NCI-H1417 treated with DMSO at 0.1 percent for 48 hours (cell line): Measurements from ENCODE around the gene TULP4.
"Not testable (repeated sequence)": the region's sequence is repeated elsewhere in the genome, so short reads cannot be mapped to it uniquely, and the experiment has no call there.

Source experiments
- DNase-seq: peaks from one replicate; lab custom pipeline; 2025; lab: John Stamatoyannopoulos, UW

Gene TULP4

DNA sequence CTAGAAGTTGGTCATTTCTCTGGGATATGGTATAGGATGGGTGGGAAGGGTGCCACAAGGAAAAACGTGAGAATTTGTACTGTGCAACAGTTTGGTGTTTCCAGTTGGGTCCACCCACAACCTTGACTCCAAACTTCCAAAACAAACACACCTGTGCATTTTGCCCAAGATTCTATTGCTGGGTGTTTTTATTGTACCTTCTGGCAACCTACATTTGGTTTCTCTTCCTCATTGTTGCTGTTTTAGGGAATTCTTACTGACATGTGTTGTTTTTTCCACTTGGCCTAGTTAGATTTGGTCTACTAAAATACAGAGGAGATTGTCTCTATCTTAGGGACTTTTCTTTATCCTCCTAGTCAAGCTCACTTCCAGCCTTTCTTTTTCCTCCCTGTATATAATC is 16.7 kb downstream of the TULP4 start:
- no peak for DNase-seq

DNA sequence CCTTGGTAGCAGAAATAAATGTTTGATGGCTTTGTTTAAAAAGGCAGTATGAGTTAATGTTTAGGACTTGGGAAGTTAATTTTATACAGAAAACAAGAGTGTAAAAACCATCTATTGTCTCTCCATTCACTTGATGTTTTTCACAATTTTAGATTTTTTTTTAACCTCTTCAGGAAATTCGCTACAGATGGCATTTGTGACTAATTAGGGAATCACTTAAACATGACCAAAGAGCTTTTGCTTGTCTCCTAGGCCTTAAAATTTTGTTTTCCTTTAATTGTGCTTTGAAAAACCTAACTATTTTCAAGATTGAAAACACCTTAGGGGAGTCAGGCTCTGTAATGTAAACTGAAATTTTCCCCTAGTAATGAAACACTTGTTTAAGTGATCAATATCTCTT is 17.3 kb downstream of the TULP4 start:
- no peak for DNase-seq

DNA sequence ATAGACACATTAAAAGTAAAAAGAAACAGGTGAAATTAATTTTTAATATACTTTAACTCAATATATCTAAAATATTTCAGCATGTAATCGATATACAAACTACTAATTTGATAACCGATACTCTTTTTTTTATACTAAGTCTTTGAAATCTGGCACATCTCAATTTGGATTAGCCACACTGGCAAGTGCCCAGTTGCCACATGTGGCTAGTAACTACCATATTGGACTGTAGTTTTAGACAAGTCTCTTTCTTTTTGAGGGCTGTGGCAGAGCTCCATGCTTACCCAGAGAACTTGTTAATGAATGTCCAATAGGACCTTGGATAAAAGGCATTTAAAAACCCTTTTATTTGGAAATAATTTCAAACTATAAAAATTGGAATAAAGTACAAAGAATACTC is 17.8 kb downstream of the TULP4 start:
- DNase-seq = no peak

DNA sequence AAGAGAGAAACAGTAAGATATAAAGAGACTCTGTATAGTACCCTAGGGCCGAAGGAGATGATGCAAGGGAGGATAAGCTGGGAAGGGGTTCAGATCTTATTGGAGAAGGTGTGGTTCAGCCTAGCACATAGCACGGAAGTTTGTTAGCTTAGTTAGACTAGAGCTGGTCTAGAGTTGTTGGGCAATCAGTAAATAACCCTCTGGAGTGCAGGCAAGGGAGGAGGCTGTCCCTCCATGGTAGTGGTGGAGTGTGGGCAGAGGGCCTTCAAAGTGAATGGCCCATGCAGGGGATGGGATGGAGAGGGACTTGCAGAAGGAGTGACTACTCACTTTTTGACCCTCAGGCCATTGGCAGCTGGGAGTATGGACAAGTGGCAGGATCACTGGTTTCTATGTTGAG is 20.0 kb downstream of the TULP4 start:
- no peak for DNase-seq

DNA sequence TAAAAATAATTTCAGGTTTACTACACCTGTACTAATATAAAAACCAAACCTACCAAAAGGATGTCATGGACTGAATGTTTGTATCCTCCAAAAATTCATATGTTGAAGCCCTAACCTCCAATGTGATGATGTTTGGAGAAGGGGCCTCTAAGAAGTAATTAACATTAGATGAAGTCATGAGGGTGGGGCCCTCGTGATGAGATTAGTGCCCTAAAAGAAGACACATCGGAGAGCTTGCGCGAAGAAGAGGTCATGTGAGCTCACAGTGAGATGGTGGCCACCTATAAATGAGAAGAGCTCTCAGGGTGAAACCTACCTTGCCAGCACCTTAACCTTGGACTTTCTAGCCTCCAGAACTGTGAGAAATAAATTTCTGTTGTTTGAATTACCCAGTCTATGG is 20.8 kb downstream of the TULP4 start:
- no peak for DNase-seq

DNA sequence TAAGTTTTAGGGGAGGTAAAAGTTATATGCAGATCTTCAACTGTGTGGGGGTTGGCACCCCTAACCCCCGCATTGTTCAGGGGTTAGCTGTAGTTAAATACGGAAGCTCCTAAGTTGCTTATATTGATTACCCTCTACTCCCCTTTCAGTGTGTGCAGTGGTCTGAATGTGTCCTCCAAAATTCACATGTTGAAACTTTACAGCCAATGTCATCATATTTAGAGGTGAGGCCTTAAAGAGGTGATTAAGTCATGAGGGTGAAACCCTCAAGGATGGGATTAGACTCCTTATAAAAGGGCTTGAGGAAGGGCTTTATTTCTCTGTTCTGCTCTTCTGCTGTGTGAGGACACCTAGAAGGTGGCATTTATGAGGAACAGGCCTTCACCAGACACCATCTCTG is 22.3 kb downstream of the TULP4 start:
- DNase-seq = no peak

DNA sequence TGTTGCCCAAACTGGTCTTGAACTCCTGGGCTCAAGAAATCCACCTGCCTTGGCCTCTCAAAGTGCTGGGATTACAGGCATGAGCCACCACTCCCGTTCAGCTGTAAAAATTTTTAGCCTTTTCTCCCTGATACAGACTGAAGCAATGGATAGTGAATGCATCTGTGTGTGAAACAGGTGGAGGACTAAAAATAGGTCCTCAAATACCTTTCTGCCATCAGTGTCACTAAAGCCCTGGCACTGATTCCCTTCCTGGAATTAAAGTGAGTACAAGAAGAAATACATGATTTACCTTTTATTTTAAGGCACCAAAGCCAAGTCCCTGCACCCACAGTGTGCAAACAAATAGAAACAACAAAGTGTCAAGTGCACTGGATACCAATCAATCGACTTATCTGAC is 25.1 kb downstream of the TULP4 start:
- DNase-seq = no peak

DNA sequence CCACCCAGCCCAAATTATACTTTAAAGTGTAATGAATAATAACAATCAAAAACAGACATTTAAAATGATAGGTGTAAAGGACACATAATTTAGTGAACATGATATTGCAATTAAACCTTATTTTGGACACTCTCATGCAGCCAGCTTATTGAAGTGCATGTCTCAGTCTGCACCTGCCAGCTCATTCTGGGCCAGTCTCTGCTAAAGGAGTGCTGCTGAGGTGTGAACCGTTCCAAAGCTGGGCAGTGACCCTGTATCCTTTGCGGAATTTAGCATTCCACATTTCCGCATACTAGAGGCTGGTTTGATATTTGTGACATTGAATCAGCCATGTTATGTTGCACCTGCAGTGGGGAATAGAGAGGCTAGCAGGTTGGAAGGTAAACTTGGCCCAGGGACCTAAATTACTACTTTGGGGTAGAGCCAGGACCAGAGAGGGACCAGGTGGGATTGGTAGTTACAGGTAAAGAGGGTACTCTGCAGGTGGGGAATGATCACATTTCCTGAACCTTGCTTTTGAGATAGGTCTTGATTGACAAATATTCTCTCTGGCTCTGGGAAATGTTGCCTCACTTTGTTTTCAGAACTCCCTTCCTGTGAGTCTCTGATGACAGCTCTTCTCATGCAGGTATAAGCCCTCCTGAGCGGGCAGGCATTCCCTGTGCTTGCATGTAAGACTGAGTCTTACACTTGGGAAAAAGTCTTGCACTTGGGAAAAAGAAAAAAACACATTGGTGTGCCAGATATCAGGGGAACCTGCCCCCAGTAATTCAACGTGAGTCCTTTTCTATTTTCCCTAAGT is 26.2 kb downstream of the TULP4 start:
- no peak for DNase-seq

DNA sequence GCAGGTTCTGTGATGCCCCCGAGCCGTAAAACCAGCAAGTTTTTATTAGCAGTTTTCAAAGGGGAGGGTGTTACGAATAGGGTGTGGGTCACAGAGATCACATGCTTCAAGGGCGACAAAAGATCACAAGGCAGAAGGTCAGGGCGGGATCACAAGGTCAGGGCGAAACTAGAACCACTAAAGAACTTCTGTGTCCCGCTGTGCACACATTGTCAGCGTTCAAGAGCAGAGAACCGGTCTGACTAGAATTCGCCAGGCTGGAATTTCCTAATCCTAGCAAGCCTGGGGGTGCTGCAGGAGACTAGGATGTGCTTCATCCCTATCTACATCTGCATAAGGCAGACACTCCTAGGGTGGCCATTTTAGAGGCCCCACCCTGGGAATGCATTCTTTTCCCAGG is 26.9 kb downstream of the TULP4 start:
- not testable (repeated sequence) for DNase-seq

DNA sequence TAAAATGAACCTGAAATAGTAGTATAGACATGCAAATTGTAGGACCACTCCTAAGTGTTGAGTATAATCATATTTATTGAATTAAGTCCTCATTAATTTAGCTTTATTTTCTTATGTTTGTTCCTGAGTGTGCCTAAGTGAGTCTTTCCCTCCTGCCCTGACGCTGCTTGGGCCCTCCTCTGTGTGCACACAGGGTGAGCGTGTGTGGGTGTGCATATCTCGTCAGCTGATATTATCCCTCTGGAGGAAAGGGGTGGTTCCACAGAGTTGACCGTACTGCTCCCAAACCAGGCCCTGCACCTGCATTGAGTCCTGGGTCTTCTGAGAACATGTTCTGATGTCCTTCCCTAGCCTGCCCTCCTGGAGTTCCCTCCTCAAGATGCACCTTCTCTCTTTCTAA is 28.0 kb downstream of the TULP4 start:
- DNase-seq = no peak

DNA sequence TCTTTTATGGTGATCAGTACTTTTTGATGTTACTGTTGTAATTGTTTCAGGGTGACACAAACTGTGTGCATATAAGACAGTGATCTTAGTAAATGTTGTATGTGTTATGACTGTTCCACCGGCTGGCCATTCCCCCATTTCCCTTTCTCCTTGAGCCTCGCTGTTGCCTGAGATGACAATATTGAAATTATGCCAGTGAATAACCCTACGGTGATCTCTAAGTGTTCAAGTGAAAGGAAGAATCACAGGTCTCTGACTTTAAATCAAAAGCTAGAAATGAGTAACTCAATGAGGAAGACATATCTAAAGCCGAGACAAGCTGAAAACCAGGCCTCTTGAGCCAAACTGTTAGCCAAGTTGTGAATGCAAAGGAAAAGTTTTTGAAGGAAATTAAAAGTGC is 32.3 kb downstream of the TULP4 start:
- no peak for DNase-seq

DNA sequence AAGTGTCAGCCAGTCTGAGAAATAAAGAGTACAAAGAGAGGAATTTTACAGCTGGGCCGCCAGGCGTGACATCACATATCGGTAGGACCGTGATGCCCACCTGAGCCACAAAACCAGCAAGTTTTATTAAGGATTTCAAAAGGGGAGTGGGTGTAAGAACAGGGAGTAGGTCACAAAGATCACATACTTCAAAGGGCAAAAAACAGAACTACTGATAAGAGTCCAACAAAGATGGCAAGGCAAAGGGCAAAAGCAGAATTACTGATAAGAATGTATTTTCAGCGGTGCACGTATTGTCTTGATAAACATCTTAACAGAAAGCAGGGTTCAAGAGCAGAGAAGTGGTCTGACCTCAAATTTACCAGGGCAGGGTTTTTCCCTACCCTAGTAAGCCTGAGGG is 33.2 kb downstream of the TULP4 start:
- not testable (repeated sequence) for DNase-seq

DNA sequence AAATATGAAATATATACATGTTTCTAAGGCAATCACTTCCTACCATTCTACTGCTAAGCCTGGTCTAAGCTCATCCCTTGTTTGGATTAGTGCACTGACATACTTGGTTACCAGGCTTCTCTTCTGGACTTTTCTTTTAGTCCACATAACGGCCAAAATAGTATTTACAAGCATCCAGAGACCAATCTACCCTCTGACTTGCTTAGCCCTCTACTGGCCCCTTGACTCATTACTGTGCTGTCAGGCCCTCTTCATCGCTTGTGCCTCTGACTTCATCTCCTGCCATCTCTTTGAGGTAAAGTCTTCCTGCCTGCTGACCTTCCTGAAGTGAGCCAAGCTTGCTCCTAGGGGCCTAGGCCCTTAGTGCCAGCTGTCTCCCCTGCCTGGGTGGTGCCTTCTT is 35.1 kb downstream of the TULP4 start:
- DNase-seq = no peak

DNA sequence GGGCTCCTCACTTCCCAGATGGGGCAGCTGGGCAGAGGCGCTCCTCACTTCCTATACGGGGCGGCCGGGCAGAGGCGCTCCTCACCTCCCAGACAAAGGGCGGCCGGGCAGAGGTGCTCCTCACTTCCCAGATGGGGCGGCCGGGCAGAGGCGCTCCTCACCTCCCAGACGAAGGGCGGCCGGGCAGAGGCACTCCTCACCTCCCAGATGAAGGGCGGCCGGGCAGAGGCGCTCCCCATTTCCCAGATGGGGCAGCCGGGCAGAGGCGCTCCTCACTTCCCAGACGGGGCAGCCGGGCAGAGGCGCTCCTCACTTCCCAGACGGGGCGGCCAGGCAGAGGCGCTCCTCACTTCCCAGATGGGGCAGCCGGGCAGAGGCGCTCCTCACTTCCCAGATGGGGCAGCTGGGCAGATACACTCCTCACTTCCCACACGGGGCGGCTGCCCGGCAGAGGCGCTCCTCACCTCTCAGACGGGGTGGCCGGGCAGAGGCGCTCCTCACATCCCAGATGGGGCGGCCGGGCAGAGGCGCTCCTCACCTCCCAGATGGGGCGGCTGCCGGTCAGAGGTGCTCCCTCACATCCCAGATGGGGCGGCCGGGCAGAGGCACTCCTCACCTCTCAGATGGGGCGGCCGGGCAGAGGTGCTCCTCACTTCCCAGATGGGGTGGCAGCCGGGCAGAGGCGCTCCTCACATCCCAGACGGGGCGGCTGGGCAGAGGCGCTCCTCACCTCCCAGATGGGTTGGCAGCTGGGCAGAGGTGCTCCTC is 36.7 kb downstream of the TULP4 start:
- not testable (repeated sequence) for DNase-seq

DNA sequence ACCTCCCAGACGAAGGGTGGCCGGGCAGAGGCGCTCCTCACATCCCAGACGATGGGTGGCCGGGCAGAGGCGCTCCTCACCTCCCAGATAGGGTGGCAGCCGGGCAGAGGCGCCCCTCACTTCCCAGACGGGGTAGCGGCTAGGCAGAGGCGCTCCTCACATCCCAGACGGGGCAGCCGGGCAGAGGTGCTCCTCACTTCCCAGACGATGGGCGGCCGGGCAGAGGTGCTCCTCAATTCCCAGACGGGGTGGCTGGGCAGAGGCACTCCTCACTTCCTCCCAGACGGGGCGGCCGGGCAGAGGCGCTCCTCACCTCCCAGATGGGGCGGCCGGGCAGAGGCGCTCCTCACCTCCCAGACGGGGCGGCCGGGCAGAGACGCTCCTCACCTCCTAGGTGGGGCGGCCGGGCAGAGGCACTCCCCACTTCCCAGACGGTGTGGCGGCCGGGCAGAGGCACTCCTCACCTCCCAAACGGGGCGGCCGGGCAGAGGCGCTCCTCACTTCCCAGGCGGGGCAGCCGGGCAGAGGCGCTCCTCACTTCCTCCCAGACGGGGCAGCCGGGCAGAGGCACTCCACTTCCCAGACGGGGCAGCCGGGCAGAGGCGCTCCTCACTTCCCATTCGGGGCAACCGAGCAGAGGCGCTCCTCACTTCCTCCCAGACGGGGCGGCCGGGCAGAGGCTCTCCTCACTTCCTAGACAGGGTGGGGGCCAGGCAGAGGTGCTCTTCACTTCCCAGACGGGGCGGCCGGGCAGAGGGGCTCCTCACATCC is 37.4 kb downstream of the TULP4 start:
- not testable (repeated sequence) for DNase-seq

DNA sequence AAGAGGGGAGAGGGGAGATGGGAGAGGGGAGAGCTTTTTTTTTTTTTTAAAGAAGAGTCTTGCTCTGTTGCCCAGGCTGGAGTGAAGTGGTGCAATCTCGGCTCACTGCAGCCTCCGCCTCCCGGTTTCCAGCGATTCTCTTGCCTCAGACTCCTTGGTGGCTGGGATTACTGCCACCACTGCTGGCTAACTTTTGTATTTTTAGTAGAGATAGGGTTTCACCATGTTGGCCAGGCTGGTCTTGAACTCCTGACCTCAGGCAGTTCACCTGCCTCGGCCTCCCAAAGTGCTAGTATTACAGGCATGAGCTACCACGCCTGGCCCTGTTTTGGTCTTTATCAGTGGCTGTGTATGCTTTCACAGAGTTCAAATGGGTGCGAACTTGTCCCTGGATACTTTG is 38.5 kb downstream of the TULP4 start:
- DNase-seq = not testable (repeated sequence)

DNA sequence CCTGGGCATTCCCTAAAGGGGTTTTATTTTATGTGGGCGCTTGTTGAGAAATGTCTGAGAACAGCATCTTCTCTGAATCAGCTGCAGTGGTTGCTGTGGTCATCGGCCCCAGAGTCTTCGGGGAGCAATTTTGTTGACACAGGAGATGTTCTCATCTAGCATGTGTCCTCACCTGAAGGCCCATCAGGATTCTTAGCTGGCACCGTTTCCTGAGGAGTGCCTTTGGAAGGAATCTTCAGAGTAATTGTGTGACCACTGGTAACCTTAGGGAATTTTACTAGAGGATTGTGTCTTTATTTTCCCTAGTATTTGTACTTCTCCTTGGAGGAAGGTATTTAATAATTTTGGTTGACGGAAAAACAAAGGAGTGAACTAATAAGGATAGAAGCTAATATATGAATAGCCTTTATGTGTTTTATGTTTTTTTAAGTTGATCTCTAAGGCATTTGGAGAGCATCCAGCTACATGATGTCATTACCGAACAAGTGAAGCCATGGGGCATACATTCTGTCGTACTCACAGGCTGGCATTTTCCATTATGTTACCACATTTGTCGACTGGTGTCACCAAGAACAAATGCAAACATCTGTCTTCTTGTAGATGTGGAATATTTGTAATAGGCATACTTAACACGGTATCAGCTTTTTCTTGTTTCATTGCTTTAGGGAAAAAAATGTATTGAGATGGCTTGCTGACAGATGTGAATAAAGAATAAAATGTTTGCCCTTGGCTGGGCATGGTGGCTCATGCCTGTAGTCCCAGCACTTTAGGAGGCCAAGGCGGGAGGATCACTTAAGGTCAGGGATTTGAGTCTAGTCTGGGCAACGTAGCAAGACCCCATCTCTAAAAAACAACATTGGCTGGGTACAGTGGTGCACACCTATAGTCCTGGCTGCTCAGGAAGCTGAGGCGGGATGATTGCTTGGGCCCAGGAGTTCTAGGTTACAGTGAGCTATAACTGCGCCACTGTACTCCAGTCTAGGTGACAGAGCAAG is 41.9 kb downstream of the TULP4 start:
- DNase-seq = no peak

DNA sequence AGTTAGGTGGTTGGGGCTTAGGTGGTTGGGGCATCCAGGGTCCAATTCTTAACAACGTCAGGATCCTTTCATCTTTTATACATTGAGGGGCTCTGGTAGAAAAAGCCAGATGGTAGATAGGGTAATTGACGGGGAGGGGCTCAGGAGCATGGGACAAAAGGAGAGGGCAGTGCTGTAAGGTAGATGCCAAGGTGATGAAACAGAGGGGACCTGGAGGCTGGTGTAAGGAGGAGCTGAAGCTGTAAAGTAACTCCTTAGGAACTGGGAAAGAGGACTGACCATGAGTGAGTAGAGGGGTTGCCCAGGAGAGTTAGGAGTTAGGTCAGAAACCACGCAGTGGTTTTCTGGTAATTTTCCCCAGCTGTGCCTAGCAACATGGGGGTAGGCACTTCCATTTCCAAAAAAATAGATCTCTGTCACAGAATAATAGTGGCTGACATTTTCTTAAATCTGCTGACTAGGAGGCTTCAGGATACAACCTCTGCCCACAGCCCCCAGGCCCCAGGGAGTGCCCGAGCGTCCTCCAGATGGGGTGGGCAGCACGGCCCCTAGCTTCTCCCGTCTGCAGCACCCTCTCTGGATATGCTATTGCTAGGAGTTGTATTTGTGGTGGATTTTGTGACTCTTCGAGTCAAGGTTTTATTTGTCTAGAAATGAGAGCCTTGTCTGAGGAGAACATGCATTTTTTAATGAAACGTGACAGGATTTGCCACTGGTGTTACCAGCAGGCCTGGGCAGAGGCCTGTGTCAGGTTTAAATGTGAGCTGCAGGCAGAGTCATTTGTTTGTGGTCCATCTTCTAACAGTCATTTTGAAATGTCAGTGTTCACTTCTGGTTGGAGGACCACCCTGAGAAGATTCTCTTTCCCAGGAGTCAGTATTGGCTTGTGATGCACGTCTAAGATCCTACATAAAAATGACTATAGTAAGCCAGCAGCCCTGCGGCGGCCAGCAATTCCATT is 44.6 kb downstream of the TULP4 start:
- no peak for DNase-seq

DNA sequence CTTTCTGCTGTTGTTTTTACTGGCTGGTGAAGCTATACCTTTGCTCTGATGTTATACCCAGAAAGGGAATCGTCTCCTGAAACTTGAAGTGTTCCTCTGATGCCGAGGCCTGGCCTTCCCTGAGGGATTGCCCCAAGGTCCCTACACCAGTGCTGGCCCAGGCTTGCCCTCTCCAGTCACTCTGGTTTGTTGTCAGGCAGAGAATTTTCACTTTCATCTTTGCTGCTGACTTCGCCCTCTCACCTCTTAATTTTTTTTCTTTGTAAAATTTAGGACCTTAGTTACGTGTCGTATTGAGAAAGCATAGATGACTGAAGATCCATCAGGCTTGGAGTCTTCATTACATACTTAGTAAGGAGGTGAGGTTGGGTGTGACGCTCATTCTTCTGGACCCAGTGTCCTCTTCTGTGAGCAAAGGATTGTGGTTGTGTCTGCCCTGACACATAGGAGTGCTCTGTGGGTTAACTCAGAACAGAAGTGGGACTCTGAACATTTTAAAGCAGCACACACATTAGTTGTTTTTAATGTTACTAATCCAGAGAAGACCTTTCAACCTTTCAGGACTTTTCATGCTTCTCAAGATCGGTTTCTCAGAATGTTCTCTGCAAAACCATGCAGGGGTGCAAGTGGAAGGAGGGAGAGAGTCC is 45.4 kb downstream of the TULP4 start:
- DNase-seq = no peak
